Fibroblast of skin of left quadriceps (primary cell): ENCODE results near the gene VEPH1.

Experiments
- DNase-seq, 2 experiments: peaks; one replicate each; pipeline ENCODE4 v3.0.0-alpha.2; 2013; ENCODE audit warnings: low read depth in 2 of 2

Gene VEPH1

GRCh38 chr3:157261000-157261399, 242.2 kb downstream of the VEPH1 start:
- DNase-seq = no peak

- DNase-seq = no peak
These were observed 243.4 kb downstream of the VEPH1 start for GRCh38 chr3:157259825-157260224.

- DNase-seq = no peak
These were observed 246.1 kb downstream of the VEPH1 start for GRCh38 chr3:157257101-157257500.

GRCh38 chr3:157255797-157256196, 247.4 kb downstream of the VEPH1 start:
- no peak for DNase-seq

- DNase-seq = no peak
These were observed 251.5 kb downstream of the VEPH1 start for GRCh38 chr3:157251685-157252084.

GRCh38 chr3:157249606-157250005, 253.6 kb downstream of the VEPH1 start:
- DNase-seq = no peak

GRCh38 chr3:157248590-157249422, 254.4 kb downstream of the VEPH1 start:
- peak; percentile 80 for DNase-seq

GRCh38 chr3:157247391-157247790, 255.8 kb downstream of the VEPH1 start:
- no peak for DNase-seq

- DNase-seq = no peak
These were observed 260.4 kb downstream of the VEPH1 start for GRCh38 chr3:157242836-157243235.

- DNase-seq = no peak
These were observed 261.6 kb downstream of the VEPH1 start for GRCh38 chr3:157241599-157241998.

- no peak for DNase-seq
These were observed 262.8 kb downstream of the VEPH1 start for GRCh38 chr3:157240408-157240807.

GRCh38 chr3:157239082-157239704, 264.0 kb downstream of the VEPH1 start:
- no peak for DNase-seq

GRCh38 chr3:157238457-157238856, 264.8 kb downstream of the VEPH1 start:
- no peak for DNase-seq

- DNase-seq = no peak
These were observed 265.3 kb downstream of the VEPH1 start for GRCh38 chr3:157237886-157238285.

- no peak for DNase-seq
These were observed 267.9 kb downstream of the VEPH1 start for GRCh38 chr3:157235291-157235690.

GRCh38 chr3:157233923-157234322, 269.3 kb downstream of the VEPH1 start:
- no peak for DNase-seq

- DNase-seq = no peak
These were observed 271.1 kb downstream of the VEPH1 start for GRCh38 chr3:157232141-157232540.

GRCh38 chr3:157231071-157231470, 272.1 kb downstream of the VEPH1 start:
- no peak for DNase-seq

GRCh38 chr3:157226173-157226847, 276.9 kb downstream of the VEPH1 start:
- no peak for DNase-seq

- no peak for DNase-seq
These were observed 278.2 kb downstream of the VEPH1 start for GRCh38 chr3:157225001-157225400.

GRCh38 chr3:157220883-157221282, 282.3 kb downstream of the VEPH1 start:
- DNase-seq = no peak

GRCh38 chr3:157220211-157220610, 283.0 kb downstream of the VEPH1 start:
- DNase-seq = no peak

- no peak for DNase-seq
These were observed 284.0 kb downstream of the VEPH1 start for GRCh38 chr3:157219215-157219614.
